ENCODE data around the gene AGK. TPM values are rescaled to one million over a fixed set of nuclear protein-coding genes. Genes with fewer than 3 reads are reported as not detected.
"Not testable (repeated sequence)": the region's sequence is repeated elsewhere in the genome, so short reads cannot be mapped to it uniquely, and the experiment has no call there.

AGK gene
- total RNA-seq, 1 experiment from 2014 or later, result 59.9 TPM

- Histone ChIP-seq H3K4me3 (ENCODE audit: insufficient read depth, low read depth, low read length) (no peak overlapping the region), H3K36me3 (replicated peaks; ENCODE audit: control insufficient read depth, insufficient read depth, low read length) (no peaks in the 10 kb centered on the region; the same call in 1 of the 2 replicates), H3K27me3 (ENCODE audit: control insufficient read depth, insufficient read depth, low read length) (no peaks in the 10 kb centered on the region)
- no peak for DNase-seq
Observed at GRCh38 chr7:141631525-141631924, 80.3 kb downstream of the AGK start.

GRCh38 chr7:141634065-141634464, 82.9 kb downstream of the AGK start:
- no peak for DNase-seq
- Histone ChIP-seq H3K27me3 (ENCODE audit: control insufficient read depth, insufficient read depth, low read length) (no peaks in the 10 kb centered on the region), H3K36me3 (replicated peaks; ENCODE audit: control insufficient read depth, insufficient read depth, low read length) (no peaks in the 10 kb centered on the region; the same call in 1 of the 2 replicates), H3K4me3 (ENCODE audit: insufficient read depth, low read depth, low read length) (no peak overlapping the region)

GRCh38 chr7:141636053-141636452, 84.8 kb downstream of the AGK start:
- DNase-seq, result no peak
- H3K27me3 ChIP-seq (ENCODE audit: control insufficient read depth, insufficient read depth, low read length), result no peaks in the 10 kb centered on the region
- peaks cover 2% of the 10 kb centered on the region for H3K36me3 ChIP-seq (replicated peaks; ENCODE audit: control insufficient read depth, insufficient read depth, low read length)
- no peak overlapping the region for H3K4me3 ChIP-seq (ENCODE audit: insufficient read depth, low read depth, low read length)

- Histone ChIP-seq H3K4me3 (ENCODE audit: insufficient read depth, low read depth, low read length) (no peak overlapping the region), H3K36me3 (replicated peaks; ENCODE audit: control insufficient read depth, insufficient read depth, low read length) (peaks cover 3% of the 10 kb centered on the region), H3K27me3 (ENCODE audit: control insufficient read depth, insufficient read depth, low read length) (no peaks in the 10 kb centered on the region)
- DNase-seq, result no peak
Observed at GRCh38 chr7:141640239-141640840, 89.1 kb downstream of the AGK start.

- no peak for DNase-seq
- peaks cover 3% of the 10 kb centered on the region for H3K36me3 ChIP-seq (replicated peaks; ENCODE audit: control insufficient read depth, insufficient read depth, low read length)
- no peak overlapping the region for H3K4me3 ChIP-seq (ENCODE audit: insufficient read depth, low read depth, low read length)
- no peaks in the 10 kb centered on the region for H3K27me3 ChIP-seq (ENCODE audit: control insufficient read depth, insufficient read depth, low read length)
Observed at GRCh38 chr7:141641876-141642275, 90.7 kb downstream of the AGK start.

GRCh38 chr7:141645188-141645587, 94.0 kb downstream of the AGK start:
- no peak overlapping the region for H3K4me3 ChIP-seq (ENCODE audit: insufficient read depth, low read depth, low read length)
- peaks cover 3% of the 10 kb centered on the region for H3K36me3 ChIP-seq (replicated peaks; ENCODE audit: control insufficient read depth, insufficient read depth, low read length)
- DNase-seq, result no peak
- H3K27me3 ChIP-seq (ENCODE audit: control insufficient read depth, insufficient read depth, low read length), result no peaks in the 10 kb centered on the region

DNA sequence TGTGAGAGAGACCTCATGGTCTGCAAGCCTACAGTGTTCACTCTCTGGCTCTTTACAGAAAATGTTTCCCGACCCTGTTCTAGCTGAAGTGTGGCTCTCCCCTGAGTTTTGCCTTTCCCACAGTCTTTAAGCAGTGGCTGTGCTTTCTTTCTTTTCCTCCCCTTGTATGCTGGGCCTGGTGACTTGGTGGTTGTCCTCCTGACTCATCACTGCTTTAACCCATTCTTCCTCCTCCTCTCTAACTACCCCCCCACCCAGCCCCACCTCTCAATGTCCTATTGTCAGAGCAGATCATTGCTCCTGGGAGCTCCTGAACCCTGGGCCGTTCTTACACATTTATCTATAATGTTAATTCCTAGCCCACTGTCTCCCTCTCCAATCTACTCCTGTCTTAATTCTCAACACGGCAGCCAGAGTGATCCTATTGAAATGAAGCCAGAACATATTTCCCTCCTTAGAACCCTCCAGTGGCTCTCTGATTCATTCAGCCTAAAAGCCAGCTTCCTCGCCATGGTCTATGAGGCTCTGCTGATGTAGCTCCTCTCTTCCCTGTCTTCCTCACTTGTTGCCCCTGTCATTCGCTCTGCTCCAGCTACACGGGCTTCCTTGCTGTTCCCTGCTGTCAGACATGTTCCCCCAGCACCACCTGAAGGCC, 95.7 kb downstream of the AGK start:
- H3K36me3 ChIP-seq (replicated peaks; ENCODE audit: control insufficient read depth, insufficient read depth, low read length), result peaks cover under 1% of the 10 kb centered on the region
- H3K27me3 ChIP-seq (ENCODE audit: control insufficient read depth, insufficient read depth, low read length), result no peaks in the 10 kb centered on the region
- H3K4me3 ChIP-seq (ENCODE audit: insufficient read depth, low read depth, low read length), result no peak overlapping the region
- no peak for DNase-seq

DNA sequence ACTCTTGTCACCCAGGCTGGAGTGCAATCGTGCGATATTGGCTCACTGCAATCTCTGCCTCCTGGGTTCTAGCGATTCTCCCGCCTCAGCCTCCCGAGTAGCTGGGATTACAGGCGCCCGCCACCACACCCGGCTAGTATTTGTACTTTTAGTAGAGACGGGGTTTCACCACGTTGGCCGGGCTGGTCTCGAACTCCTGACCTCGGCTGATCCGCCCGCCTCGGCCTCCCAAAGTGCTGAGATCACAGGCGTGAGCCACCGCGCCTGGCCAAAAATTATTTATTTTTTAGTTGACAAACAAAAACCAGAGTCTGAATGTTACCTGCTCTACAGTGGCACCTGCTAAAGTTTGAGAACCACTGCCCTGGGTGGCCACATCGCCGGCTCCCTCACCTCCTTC, 96.5 kb downstream of the AGK start:
- not testable (repeated sequence) for H3K27me3 ChIP-seq (ENCODE audit: control insufficient read depth, insufficient read depth, low read length); DNase-seq; H3K36me3 ChIP-seq (replicated peaks; ENCODE audit: control insufficient read depth, insufficient read depth, low read length); H3K4me3 ChIP-seq (ENCODE audit: insufficient read depth, low read depth, low read length)

- no peak for DNase-seq
- Histone ChIP-seq H3K4me3 (ENCODE audit: insufficient read depth, low read depth, low read length) (no peak overlapping the region), H3K27me3 (ENCODE audit: control insufficient read depth, insufficient read depth, low read length) (no peaks in the 10 kb centered on the region), H3K36me3 (replicated peaks; ENCODE audit: control insufficient read depth, insufficient read depth, low read length) (peaks cover 4% of the 10 kb centered on the region)
Observed at GRCh38 chr7:141648276-141649114, 97.3 kb downstream of the AGK start.

GRCh38 chr7:141649137-141649864, 98.1 kb downstream of the AGK start:
- DNase-seq, result no peak

DNA sequence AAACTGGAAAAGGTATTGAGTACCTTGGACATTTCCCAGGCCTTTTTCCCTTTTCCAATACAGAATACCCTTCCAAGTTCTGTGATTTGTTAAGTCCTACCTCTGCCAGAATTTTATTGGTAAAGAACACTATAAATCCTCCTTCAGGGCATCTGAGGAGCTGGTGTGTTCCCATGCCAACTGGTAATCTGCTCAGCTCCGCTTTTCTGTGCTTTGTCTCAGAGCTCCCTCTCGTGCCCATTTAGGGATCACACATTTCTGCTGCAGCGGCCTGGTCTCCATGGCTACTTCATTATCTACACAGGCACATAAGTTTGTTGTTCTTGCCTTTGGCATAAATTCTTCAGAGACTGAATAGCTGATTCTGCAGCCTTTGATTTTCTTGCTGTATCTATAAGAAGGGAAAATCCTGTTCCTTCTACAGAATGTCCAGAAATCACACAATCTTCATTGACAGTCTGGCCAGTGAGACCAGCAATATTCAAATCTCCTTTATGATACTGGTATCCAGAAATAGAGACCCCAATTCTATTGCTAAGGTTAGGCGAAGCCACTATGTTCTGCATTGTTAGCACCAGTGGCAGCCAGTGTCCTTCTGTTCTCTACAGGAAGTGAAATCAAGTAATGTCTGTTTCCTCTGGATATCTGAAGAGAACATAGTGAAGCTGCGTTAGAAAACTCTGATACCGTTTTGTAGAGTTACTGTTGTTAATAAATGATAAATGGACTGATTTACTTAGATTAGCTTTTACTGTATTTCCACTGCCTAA, 98.8 kb downstream of the AGK start:
- Histone ChIP-seq H3K27me3 (ENCODE audit: control insufficient read depth, insufficient read depth, low read length) (no peaks in the 10 kb centered on the region), H3K4me3 (ENCODE audit: insufficient read depth, low read depth, low read length) (no peak overlapping the region), H3K36me3 (replicated peaks; ENCODE audit: control insufficient read depth, insufficient read depth, low read length) (peaks cover 4% of the 10 kb centered on the region)
- peak; percentile 70 for DNase-seq

More at GRCh38 chr7:141649137-141649864, 98.1 kb downstream of the AGK start:
- no peak overlapping the region for H3K4me3 ChIP-seq (ENCODE audit: insufficient read depth, low read depth, low read length)
- H3K36me3 ChIP-seq (replicated peaks; ENCODE audit: control insufficient read depth, insufficient read depth, low read length), result peaks cover 4% of the 10 kb centered on the region
- H3K27me3 ChIP-seq (ENCODE audit: control insufficient read depth, insufficient read depth, low read length), result no peaks in the 10 kb centered on the region

DNA sequence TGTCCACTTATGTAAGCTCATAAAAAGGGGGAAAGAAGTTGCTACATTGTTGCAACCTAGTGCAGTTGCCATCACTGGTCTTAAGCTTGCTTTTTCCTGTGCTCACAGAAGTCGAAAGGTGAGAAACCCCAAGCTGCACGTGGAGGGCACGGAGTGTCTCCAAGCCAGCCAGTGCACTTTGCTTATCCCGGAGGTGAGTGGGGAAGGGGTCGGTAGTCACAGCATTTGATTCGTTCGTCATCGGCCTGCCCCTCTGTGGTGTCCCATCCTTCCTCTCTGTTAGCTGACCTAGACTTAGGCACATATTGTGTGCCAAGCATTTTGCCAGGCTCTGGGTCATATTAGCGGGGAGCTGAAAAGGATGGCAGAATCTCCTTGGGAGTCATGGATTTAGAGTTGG, 100.2 kb downstream of the AGK start:
- H3K36me3 ChIP-seq (replicated peaks; ENCODE audit: control insufficient read depth, insufficient read depth, low read length), result peaks cover 5% of the 10 kb centered on the region
- H3K4me3 ChIP-seq (ENCODE audit: insufficient read depth, low read depth, low read length), result no peak overlapping the region
- DNase-seq, result no peak
- H3K27me3 ChIP-seq (ENCODE audit: control insufficient read depth, insufficient read depth, low read length), result no peaks in the 10 kb centered on the region

DNA sequence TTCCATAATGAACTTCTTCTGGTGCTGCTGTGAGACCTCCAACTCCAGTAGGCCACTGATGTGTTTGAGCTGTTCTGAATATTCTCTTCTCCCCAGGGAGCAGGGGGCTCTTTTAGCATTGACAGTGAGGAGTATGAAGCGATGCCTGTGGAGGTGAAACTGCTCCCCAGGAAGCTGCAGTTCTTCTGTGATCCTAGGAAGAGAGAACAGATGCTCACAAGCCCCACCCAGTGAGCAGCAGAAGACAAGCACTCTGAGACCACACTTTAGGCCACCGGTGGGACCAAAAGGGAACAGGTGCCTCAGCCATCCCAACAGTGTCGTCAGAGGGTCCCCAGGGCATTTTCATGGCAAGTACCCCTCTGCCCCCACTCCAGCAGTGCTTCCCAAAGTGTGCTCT, 101.5 kb downstream of the AGK start:
- H3K4me3 ChIP-seq (ENCODE audit: insufficient read depth, low read depth, low read length), result no peak overlapping the region
- DNase-seq, result no peak

GRCh38 chr7:141654551-141654950, 103.3 kb downstream of the AGK start:
- Histone ChIP-seq H3K36me3 (replicated peaks; ENCODE audit: control insufficient read depth, insufficient read depth, low read length) (peaks cover 5% of the 10 kb centered on the region), H3K4me3 (ENCODE audit: insufficient read depth, low read depth, low read length) (no peak overlapping the region), H3K27me3 (ENCODE audit: control insufficient read depth, insufficient read depth, low read length) (no peaks in the 10 kb centered on the region)
- peak; percentile 80 for DNase-seq

More for the DNA sequence above, 101.5 kb downstream of the AGK start:
- Histone ChIP-seq H3K27me3 (ENCODE audit: control insufficient read depth, insufficient read depth, low read length) (no peaks in the 10 kb centered on the region), H3K36me3 (replicated peaks; ENCODE audit: control insufficient read depth, insufficient read depth, low read length) (peaks cover 5% of the 10 kb centered on the region)
